ENCODE data around the gene CMBL.
"Not testable (repeated sequence)": the region's sequence is repeated elsewhere in the genome, so short reads cannot be mapped to it uniquely, and the experiment has no call there.

The CMBL gene

DNA sequence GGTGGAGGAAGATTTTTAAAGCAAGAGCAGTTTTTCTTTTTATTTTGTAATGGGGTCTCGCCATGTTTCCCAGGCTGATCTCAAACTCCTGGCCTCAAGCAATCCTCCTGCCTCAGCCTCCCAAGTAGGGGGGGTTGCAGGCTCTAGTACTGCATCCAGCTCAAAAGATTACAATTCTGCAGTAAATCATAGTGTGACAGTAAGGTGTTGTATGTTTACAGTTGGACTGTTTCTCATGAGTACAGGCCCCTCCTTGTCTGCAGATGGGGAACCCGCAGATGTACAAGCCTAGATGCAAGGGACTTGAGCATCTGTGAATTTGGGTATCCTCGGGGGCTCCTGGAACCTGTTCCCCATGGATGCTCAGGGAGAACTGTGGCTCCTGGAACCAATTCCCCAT is 54.3 kb downstream of the CMBL start:
- DNase-seq, result no peak

DNA sequence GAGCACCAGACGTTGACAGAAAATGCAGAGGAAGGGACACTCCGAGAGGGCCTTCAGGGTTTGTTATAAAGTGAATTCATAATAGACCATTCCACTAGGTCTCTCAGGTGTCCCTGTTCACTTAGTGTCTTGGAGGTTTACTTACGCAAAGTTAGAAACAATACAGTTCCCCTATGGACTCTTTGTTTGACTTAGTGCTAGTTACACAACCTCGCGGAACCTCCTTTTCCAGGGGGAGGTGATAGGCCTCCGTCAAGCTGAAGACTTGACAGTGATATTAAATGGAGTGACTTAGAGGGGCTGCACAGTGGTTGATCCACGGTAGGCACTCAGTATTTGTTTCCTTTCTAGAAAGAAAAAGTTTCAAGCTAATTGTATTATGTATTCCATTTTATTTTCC is 56.3 kb downstream of the CMBL start:
- DNase-seq, result no peak

DNA sequence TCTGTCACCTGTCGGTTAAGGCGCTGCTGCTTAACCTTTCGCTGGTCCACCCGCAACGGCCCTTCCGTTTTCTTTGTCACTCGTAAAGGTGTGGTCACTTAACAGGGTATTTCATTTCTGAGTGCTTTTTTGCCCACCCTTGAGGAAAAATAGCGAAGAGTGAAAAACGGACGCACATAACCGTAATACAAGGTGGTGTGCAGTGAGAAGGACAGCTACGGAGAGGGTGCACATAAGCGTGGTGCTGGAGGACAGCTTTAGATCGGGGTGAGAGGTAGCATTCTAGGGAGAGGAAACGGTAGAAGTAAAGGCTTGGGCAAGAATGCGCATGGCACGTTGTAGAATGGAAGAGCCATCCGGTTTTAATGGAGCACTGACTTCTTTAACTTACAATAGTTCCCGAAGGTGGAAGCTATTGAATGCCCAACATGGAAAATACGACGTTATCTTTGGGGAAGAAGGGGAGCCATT is 56.9 kb downstream of the CMBL start:
- peak in 2 of 5 experiments; percentile 0 to 68 for DNase-seq

GRCh38 chr5:10249948-10250805 is 57.5 kb downstream of the CMBL start, which contains the start of gene CCT5:
CCT5 (plus strand) TSS chr5:10250280; CDS start chr5:10250341, 61 bp downstream.
- peak; percentile 75 to 98 (median 86) for DNase-seq

DNA sequence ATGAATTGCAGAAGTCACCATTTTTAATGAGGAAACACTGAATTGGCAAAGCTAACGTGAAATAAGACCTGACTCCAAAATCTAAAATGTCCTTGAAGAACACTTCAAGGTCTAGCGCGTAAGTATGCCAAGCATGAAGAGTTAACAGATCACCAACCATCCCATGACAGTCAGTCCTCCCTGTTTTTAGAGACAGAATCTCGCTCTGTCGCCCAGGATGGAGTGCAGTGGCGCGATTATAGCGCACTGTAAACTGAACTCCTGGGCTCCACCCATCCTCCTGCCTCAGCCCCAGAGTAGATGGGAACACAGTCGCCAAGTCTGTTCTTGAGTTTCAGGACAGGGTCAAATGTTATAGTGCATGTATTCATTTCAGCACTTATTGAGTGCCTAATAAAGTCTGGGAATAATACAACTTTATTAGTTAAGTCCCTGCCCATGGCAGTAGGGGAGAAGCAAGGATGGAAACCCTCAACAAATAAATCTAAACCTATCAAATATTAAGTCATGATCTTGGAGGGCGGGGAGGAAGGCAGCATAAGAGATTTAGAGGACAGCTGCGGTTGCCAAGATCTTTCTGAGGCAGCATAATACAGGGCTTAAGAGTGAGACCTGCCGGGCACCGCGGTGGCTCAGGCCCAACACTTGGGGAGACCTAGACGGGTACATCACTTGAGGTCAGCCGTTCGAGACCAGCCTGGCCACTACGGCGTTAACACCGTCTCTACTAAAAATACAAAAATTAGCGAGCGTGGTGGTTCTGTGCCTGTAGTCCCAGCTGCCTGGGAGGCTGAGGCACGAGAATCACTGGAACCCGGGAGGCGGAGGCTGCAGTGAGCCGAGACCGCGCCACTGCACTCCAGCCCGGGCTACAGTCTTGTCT is 59.1 kb downstream of the CMBL start:
- peak in 1 of 5 experiments; percentile 16 for DNase-seq

DNA sequence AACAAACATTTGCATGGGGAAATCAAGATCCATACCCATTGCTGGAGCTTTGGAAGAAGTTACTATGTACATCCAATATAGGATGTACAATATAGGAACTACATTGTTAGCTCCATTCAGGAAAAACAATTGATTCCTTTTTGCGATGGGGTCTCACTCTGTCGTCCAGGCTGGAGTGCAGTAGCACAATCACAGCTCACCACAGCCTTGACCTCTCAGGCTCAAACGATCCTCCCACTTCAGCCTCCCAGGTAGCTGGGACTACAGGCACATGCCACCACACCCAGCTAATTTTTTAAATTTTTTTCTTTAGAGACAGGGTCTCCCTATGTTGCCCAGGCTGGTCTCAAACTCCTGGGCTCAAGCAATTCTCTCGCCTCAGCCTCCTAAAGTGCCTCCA is 60.5 kb downstream of the CMBL start:
- not testable (repeated sequence) for DNase-seq

DNA sequence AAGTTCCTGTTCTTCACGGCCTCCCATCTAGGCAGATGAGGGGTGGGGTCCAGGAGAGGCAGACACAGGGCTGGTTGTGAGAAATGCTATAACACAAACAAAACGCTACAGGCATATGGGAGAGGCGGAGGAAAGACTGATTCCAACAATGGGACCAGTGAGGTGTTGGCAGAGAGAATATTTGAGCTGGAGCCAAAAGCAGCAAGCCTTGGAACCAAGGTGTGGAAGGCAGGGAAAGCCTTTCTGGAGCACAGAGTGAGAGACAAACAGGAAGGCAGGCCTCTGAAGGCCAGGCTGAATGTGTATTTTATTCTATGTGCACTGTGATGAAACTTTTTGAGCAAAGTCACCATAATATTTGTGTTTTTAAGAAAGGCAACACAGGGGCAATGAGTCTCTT is 60.9 kb downstream of the CMBL start:
- DNase-seq, result no peak

DNA sequence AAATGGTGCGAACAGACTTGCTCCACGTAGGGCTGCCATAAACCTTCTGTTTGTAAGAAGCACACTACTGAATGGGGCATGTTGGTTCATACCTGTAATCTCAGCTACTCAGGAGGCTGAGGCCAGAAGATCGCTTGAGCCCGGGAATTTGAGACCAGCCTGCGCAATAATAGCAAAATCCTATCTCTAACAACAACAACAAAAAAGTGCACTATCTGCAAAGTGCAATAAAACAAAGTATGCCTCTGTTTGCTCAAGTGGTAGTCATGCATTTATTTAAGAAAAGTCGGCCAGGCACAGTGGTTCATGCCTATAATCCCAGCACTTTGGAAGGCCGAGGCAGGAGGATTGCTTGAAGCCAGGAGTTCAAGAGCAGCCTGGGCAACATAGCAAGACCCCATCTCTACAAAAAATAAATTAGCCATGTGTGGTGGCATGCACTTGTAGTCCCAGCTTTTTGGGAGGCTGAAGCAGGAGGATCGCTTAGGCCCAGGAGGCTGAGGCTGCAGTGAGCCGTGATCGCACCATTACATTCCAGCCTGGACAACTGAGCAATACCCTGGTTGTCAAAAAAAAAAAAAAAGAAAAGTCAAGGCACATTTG is 63.3 kb downstream of the CMBL start:
- no peak for DNase-seq

DNA sequence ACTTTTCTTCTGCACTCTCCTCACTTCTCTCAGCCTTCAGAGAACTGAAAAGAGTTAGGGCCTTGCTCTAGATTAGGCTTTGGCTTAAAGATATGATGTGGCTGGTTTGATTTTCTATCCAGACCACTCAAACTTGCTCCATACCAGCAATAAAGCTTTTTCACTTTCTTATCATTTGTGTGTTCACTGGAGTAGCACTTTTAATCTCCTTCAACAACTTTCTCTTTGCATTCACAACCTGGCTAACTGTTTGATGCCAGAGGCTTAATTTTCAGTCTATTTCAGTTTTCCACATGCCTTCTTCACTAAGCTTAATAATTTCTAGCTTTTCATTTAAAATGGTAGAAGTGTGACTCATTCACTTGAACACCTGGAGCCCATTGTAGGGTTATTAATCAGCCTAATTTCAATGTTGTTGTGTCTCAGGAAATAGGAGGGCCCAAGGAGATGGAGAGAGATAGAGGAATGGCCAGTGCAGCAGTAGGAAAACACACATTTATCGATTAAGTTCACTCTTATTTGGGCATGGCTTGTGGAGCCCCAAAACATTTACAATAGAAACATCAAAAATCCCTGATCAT is 64.0 kb downstream of the CMBL start:
- DNase-seq, result no peak

- DNase-seq, result no peak
Measured at GRCh38 chr5:10235350-10235749, 72.4 kb downstream of the CMBL start.

DNA sequence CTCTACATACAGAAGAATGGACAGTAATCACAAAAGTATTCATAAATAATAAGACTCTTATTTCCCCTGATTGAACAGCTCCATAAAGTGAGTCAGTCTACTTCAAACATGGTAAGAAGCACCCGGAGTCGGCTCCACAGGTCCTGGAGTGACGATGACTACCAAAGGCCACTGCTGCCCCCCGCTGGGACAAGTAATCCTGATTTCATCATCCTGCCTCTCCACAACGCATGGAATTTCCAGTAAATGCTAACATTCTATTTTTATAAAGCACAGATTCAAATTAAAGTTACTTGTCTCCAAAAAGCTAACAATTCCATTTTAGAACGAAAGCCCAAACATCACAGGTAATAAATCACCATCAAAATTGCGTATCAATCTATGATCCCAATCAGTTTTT is 74.2 kb downstream of the CMBL start:
- DNase-seq, result no peak

DNA sequence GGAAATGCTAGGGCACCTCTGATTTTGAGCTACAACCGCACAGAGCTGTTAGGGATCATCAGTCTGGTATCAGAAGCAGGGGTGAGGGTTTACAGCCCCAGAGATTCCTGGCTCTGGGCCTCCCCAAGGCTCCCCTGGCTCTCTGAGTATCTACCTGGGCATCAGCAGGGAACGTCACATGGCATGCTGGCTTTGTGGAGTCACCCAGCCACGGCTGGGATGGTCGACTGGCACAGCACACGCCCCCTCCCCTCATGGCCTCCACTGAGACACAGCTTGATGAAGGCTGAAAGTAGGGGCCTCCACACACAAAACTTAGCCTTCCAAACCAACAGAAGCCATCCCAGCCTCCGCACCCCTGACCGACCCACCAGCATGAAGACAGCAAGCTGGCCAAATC is 74.7 kb downstream of the CMBL start:
- DNase-seq, result no peak

DNA sequence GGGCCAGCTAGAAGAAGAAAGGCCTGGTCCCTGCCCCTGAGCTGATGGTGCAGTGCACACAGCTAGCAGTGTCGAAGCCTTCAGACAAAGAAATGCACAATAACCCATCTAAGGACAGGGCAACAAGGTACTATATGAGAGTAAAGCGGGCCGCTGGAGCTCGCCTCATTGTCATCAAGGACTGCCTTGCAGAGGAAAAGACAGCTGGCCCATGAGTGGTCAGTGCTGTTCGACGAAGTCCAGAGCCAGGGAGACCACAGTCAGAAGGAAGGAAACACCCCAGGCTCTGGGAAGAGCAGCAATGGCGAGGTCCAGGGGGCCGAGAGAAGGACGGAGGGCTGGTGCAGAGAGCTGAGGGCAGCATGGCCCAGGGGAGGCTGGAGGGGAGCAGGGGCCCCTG is 75.3 kb downstream of the CMBL start:
- DNase-seq, result no peak

DNA sequence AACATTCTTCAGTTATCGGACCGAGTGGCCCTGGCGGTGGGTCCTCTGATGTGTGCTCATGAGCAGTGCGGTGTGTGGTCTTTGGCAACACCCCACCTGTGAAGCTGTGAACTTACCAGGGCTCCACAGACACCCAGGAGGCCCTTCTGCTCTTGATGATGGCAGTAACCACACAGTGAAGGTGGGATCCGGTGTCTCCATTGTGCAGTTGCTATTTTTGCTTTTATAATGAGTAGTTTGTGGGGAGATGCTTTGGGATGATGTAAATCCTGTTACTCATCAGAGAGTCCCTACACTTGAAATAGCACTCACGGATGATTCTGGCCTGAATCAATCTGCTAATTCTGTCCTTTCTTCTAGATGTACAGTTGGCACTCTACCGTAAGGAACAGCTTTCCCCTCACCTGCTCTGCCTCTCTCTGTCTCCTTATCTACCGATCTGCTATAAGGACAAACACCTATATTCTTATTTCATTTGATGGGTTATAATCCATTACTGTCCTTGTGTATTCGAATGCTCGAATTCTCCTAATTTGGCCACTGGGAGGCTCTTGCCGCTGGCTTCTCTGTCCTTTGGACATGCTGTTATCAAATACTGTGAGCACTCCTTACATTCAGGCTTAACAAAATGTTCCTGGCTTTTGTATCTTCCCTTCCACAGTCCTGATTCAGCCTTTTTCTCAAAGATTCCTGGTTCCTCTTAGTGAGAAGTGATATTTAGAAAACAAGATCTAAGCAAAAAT is 78.2 kb downstream of the CMBL start:
- DNase-seq, result no peak

GRCh38 chr5:10228288-10228687 is 79.4 kb downstream of the CMBL start:
- no peak for DNase-seq
